Measurements from ENCODE around the gene COQ7.

COQ7 gene

DNA sequence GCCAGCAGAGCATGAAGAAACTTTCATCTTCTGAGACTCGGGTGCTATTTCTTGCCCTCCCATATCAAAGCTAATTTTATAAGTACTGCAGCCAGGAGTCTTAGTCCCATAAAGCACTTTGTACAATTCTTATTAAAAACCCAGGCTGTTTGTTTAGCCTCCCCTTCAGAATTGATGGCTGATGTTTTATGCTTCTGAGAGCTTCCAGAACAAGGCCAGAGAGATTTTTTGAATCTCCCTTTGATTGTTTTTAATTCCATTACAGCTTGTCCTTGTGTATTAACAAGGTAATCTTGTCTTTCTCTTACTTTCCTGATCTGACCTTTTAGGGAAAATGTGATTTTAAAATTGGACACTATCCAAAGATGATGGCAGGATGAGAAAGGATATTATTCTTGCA is 16.3 kb downstream of the COQ7 start:
- no peak for DNase-seq (ENCODE audit: low spot score)
- CTCF ChIA-PET = no interaction called here
- TF ChIP-seq, protein P1, sequence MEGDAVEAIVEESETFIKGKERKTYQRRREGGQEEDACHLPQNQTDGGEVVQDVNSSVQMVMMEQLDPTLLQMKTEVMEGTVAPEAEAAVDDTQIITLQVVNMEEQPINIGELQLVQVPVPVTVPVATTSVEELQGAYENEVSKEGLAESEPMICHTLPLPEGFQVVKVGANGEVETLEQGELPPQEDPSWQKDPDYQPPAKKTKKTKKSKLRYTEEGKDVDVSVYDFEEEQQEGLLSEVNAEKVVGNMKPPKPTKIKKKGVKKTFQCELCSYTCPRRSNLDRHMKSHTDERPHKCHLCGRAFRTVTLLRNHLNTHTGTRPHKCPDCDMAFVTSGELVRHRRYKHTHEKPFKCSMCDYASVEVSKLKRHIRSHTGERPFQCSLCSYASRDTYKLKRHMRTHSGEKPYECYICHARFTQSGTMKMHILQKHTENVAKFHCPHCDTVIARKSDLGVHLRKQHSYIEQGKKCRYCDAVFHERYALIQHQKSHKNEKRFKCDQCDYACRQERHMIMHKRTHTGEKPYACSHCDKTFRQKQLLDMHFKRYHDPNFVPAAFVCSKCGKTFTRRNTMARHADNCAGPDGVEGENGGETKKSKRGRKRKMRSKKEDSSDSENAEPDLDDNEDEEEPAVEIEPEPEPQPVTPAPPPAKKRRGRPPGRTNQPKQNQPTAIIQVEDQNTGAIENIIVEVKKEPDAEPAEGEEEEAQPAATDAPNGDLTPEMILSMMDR (conservative IDR thresholded peaks at IDR 0.05; ENCODE audit: low read depth) = no peak
- POLR2A ChIA-PET (ENCODE audit: low non-redundant PET) = no interaction called here
- no peak overlapping the region for H3K27ac ChIP-seq

DNA sequence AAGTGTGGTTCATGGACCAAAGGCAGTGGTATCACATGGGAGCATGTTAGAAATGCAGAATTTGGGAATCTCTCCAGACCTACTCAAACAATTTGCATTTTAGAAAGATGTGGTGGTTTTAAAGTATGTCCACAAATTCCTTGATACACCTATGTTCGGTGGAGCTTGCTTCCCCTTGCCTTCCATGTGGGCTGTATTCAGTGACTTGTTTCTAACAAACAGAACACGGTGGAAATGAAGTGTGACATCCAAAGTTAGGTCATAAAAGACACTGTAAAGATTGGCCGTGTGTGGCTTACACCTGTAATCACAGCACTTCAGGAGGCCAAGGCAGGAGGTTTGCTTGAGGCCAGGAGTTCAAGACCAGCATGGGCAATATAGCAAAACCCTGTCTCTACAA is 16.7 kb downstream of the COQ7 start:
- ChIA-PET POLR2A (ENCODE audit: low non-redundant PET) (no interaction called here), CTCF (interaction anchor here (0.7 kb wide), 1 partner anchor 101 kb away, joined by 3 read pairs; the partner anchor contains the start of gene TMC7)
- TF ChIP-seq, protein P1 (conservative IDR thresholded peaks at IDR 0.05; ENCODE audit: low read depth) = no peak
- no peak overlapping the region for H3K27ac ChIP-seq
- no peak for DNase-seq (ENCODE audit: low spot score)

DNA sequence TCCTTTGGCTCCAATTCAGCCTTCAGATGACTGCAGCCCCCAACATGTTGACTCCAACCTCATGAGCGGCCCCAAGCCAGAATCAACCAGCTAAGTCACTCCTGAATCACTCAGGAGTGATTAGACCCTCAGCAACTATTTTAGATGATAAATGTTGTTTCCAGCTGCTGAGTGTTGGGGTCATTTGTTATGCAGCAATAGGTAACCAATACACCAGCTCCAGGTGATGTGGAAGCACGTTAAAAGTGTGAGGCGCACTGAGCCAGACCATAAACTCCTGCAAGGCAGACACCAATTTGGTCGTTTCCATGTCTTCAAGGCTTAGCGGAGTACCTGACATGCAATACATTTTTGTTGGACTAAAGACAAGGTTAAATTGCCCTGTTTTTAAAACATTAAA is 17.5 kb downstream of the COQ7 start:
- ChIA-PET CTCF (interaction anchor here (0.7 to 1.7 kb wide), 4 partner anchors 10 to 418 kb away, joined by 3 to 9 read pairs (median 4); partner anchors contain the start of gene TMC7), POLR2A (ENCODE audit: low non-redundant PET) (no interaction called here)
- no peak for DNase-seq (ENCODE audit: low spot score)
- TF ChIP-seq, protein P1 (conservative IDR thresholded peaks at IDR 0.05; ENCODE audit: low read depth) = no peak
- H3K27ac ChIP-seq = no peak overlapping the region

- ChIA-PET POLR2A (ENCODE audit: low non-redundant PET) (no interaction called here), CTCF (interaction anchor here (0.5 to 1.7 kb wide), 28 partner anchors 9 to 492 kb away, joined by 3 to 10 read pairs (median 4); no protein-coding TSS in a partner anchor)
- H3K27ac ChIP-seq = no peak overlapping the region
- DNase-seq (ENCODE audit: low spot score) = no peak
- TF ChIP-seq, protein P1 (conservative IDR thresholded peaks at IDR 0.05; ENCODE audit: low read depth) = no peak
Measured at GRCh38 chr16:19085679-19086200, 18.3 kb downstream of the COQ7 start.

DNA sequence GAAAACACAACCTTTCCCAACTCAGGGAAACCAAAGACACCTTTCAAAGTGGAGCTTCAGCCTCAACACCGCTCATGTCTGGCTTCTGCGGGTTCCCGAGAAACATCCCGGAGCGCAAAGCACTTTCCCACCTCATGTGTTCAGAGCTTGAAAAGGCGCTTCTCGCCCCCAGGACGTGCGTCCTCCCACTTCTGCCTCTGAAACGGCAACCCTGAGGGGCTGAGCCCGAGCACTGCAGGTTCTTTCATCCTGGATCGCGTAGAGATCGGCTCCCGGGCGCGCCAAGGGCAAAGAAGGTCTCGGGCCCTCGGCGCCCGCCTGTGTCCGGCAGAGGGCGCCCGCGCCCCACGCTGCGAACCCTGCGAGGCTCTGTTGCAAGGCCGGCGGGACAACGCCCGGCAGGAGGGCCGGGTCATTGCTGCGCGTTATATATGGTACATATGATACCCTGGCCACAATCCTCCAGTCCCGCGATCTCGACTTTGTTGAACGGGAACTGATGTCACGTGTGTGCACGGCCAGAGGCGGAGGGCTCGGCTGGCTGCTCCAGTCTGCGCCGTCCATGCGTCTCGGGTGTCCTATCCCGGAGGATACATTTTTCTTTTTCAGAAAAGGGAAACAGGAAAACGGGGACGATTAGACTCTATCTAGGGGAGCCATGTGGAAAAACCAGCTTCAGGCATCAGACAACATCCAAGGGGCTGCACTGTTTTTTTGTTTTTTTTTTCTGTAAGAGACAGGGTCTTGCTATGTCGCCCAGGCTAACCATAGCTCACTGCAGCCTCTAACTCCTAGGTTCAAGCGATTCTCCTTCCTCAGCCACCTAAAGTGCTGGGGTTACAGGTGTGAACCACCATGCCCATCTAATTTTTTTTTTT is 19.1 kb downstream of the COQ7 start:
- TF ChIP-seq, protein P1 (conservative IDR thresholded peaks at IDR 0.05; ENCODE audit: low read depth) = peak; percentile 98
- ChIA-PET POLR2A (ENCODE audit: low non-redundant PET) (no interaction called here), CTCF (interaction anchor here (0.5 to 1.7 kb wide), 33 partner anchors 8 to 718 kb away, joined by 3 to 10 read pairs (median 3); no protein-coding TSS in a partner anchor)
- peak overlapping the region; percentile 49 for H3K27ac ChIP-seq
- DNase-seq (ENCODE audit: low spot score) = peak; percentile 81

- no peak for DNase-seq (ENCODE audit: low spot score)
- no peak overlapping the region for H3K27ac ChIP-seq
- POLR2A ChIA-PET (ENCODE audit: low non-redundant PET) = no interaction called here
- TF ChIP-seq, protein P1 (conservative IDR thresholded peaks at IDR 0.05; ENCODE audit: low read depth) = no peak
- CTCF ChIA-PET = interaction anchor here (0.7 kb wide), 2 partner anchors 211 to 436 kb away, joined by 3 to 4 read pairs; no protein-coding TSS in a partner anchor
Measured at GRCh38 chr16:19088341-19088916, 21.0 kb downstream of the COQ7 start.

Measured in RWPE1 (cell line).